Uterus (tissue), 4 donors: ENCODE measurements around the gene WNT5B. TPM values are rescaled to one million over a fixed set of nuclear protein-coding genes. Genes with fewer than 3 reads are reported as not detected.

ENCODE experiments used
- DNase-seq, 2 donors: peaks; one replicate each; pipeline ENCODE4 v3.0.0-alpha.2; 2019 to 2020
- H3K27ac ChIP-seq, 2 donors: fragments of 200-600 bp; sonication (generic); 1 replicate in 1 of 2; 2 replicates in 1 of 2; pipeline ENCODE4 v1.5.1; 2016 to 2018
- H3K27me3 ChIP-seq, 2 donors: fragments of 200-600 bp; sonication (generic); one replicate each; pipeline ENCODE4 v1.5.1; 2018 to 2019; ENCODE audit warnings: control low read depth in 1 of 2
- H3K36me3 ChIP-seq, 2 donors: fragments of 200-600 bp; sonication (generic); one replicate each; pipeline ENCODE4 v1.5.1; 2019; ENCODE audit warnings: control low read depth in 1 of 2
- H3K4me1 ChIP-seq, 2 donors: fragments of 200-600 bp; sonication (generic); one replicate each; pipeline ENCODE4 v1.5.1; 2018 to 2019; ENCODE audit warnings: control low read depth in 1 of 2
- H3K4me3 ChIP-seq, 2 donors: fragments of 200-600 bp; sonication (generic); 1 replicate in 1 of 2; 2 replicates in 1 of 2; pipeline ENCODE4 v1.5.1; 2018 to 2019; ENCODE audit warnings: mild to moderate bottlenecking in 1 of 2
- H3K9me3 ChIP-seq, 2 donors: fragments of 200-600 bp; sonication (generic); one replicate each; pipeline ENCODE4 v1.5.1; 2019; ENCODE audit warnings: control low read depth in 1 of 2
- POLR2A ChIP-seq, 2 donors: fragments of 450-650 bp; IDR thresholded peaks; one replicate each; pipeline ENCODE4 v1.6.1; 2016; ENCODE audit warnings: antibody characterized with exemption in 2 of 2, mild to moderate bottlenecking in 1 of 2, moderate library complexity in 1 of 2
- intact Hi-C: fragments of 100-400 bp; cut with DNase I; formaldehyde crosslinking; loops from one replicate; pipeline ENCODE4 v1.15.1; 2023; ENCODE audit warnings: low total_unique reads
- total RNA-seq, 4 donors: library from RNA; depleted of rRNA in 3 of 4; stranded (reverse); fragments of >200 nt in 3 of 4; gene quantifications; one replicate each; pipeline versions ENCODE4 v1.1.0 to v1.2.4, GENCODE V29; 2014 to 2023
- TF ChIP-seq, protein P1 (sequence below), 4 experiments: fragments of 200-600 bp in 2 of 4; fragments of 450-650 bp in 2 of 4; sonication (generic) in 2 of 4; IDR thresholded peaks; one replicate each; pipeline ENCODE4 v1.5.1; 2016 to 2019; ENCODE audit warnings: antibody characterized with exemption in 4 of 4, mild to moderate bottlenecking in 2 of 4, moderate library complexity in 1 of 4
- donor health status: DM: yes; HTN: yes; CAD: no.

Gene WNT5B
- total RNA-seq, 4 donors from 2014 or later, result 5.9 to 20.9 (median 7.2) TPM; not detected in 1

DNA sequence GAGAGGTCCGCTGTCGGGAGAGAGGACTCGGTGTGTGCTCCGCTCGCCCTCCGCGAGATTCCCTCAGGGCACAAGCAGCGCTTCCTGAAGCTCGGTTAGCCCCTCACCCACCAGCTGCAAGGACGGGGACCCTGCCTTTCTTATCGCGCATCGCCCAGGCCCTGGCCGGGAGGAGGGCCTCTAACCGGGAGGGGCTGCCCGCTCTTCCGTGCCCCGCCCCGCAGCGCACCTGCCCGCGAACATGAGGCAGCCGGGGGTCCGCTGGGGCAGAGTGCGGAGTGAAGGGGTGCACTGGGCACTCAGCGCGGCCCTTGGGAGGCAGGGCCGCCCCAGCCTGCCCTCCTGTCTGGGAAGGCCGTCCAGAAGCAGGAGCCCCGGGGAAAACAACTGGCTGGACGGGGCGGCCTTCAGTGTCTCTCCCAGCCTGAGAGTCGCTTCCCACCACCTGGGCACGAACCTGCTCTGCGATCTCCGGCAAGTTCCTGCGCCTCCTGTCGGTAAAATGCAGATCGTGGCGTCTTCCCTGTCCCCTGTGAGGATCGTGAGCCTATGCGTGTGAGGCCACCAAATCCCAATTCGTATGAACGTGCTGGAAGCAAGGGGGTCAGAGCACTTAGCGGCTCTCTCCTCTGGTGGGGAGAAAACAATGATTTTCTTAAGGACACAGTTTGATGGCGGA is 33.9 kb downstream of the WNT5B start:
- H3K36me3 ChIP-seq, result no peaks in the 10 kb centered on the region
- DNase-seq, result peak in 1 of 2 donors; percentile 27
- no peak for TF ChIP-seq POLR2A (IDR thresholded peaks at IDR 0.05)
- TF ChIP-seq, protein P1, sequence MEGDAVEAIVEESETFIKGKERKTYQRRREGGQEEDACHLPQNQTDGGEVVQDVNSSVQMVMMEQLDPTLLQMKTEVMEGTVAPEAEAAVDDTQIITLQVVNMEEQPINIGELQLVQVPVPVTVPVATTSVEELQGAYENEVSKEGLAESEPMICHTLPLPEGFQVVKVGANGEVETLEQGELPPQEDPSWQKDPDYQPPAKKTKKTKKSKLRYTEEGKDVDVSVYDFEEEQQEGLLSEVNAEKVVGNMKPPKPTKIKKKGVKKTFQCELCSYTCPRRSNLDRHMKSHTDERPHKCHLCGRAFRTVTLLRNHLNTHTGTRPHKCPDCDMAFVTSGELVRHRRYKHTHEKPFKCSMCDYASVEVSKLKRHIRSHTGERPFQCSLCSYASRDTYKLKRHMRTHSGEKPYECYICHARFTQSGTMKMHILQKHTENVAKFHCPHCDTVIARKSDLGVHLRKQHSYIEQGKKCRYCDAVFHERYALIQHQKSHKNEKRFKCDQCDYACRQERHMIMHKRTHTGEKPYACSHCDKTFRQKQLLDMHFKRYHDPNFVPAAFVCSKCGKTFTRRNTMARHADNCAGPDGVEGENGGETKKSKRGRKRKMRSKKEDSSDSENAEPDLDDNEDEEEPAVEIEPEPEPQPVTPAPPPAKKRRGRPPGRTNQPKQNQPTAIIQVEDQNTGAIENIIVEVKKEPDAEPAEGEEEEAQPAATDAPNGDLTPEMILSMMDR (IDR thresholded peaks at IDR 0.05), result peak in 2 of 4 experiments; percentile 10 to 14
- intact Hi-C loops, result no loop called here
- H3K9me3 ChIP-seq, result no peaks in the 10 kb centered on the region
- peak overlapping the region in 1 of 2 donors; percentile 31 for H3K27ac ChIP-seq
- H3K4me1 ChIP-seq, result no peaks in the 10 kb centered on the region
- H3K27me3 ChIP-seq, result no peaks in the 10 kb centered on the region
- H3K4me3 ChIP-seq, result no peak overlapping the region

DNA sequence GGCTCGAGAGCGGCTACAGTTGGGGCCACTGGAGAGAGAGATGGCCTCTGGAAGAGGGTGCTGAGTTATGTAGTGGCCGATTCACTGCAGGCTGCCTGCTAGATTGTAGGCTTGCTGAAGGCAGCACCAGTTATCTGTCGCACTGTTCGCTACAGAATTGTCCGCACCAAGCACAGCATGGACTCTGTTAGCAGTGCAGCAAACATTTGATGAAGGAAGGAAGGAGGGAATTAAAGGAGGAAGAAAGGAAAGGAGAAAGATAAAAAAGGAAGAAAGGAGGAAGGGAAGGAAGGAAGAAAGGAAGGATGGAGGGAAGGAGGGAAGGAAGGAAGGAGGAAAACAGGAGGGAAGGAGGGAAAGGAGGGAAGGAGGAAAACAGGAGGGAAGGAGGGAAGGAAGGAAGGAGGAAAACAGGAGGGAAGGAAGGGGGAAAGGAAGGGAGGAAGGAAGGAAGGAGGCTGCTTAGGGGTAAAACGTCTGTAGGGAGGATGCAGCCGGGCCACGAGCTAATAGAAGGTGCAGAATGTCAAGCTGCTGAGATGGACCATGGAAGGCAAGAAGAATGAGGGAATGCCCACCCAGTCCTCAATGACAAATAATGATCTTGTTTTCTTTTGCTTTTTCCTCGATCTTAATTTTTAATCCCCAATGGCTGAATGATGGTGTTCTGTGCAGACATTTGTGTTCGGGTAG is 34.6 kb downstream of the WNT5B start:
- TF ChIP-seq POLR2A (IDR thresholded peaks at IDR 0.05), result no peak
- TF ChIP-seq, protein P1 (IDR thresholded peaks at IDR 0.05), result no peak
- no peaks in the 10 kb centered on the region for H3K4me1 ChIP-seq
- no peaks in the 10 kb centered on the region for H3K9me3 ChIP-seq
- no peaks in the 10 kb centered on the region for H3K27me3 ChIP-seq
- peak overlapping the region in 1 of 2 donors; percentile 31 for H3K27ac ChIP-seq
- DNase-seq, result no peak
- no peak overlapping the region for H3K4me3 ChIP-seq
- intact Hi-C loops, result no loop called here
- no peaks in the 10 kb centered on the region for H3K36me3 ChIP-seq

DNA sequence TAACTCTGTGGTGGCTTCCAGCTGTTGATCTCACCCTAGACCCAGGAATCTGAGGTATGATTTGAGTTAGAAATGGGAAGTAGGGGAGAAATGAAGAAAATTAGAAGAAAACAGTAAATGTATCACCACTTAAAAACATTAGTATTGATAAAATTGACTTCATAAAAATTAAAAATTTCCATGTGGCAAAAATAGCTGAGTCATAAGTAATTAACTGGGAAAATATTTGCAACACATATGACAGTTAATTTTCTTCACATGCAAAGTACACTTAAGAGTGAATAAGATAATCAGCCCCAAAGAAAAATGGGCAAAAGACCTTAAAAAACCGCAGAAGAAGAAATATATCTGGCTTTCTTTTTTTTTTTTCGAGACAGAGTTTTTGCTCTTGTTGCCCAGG is 36.3 kb downstream of the WNT5B start:
- H3K9me3 ChIP-seq, result no peaks in the 10 kb centered on the region
- no peak overlapping the region for H3K4me3 ChIP-seq
- intact Hi-C loops, result no loop called here
- DNase-seq, result no peak
- peak overlapping the region in 1 of 2 donors; percentile 10 for H3K27ac ChIP-seq
- H3K36me3 ChIP-seq, result no peaks in the 10 kb centered on the region
- H3K4me1 ChIP-seq, result no peaks in the 10 kb centered on the region
- TF ChIP-seq, protein P1 (IDR thresholded peaks at IDR 0.05), result no peak
- no peak for TF ChIP-seq POLR2A (IDR thresholded peaks at IDR 0.05)
- H3K27me3 ChIP-seq, result no peaks in the 10 kb centered on the region

DNA sequence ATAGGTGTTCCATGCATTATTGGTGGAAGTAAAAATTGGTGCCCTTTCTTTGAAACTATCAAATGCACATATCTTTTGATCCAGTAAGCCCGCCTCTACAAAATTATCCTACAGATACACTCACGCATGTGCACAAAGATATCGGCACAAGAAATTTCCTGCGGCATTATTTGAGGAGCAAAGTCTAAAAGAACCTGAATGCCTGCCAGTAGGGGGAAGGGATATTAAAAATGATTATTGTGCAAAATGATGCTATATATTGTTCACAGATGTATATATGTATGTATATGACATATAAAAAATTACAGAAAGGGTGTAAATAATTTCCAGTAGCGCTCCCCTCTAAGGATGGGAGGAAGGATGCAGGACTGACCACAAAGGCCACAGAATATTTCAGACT is 37.2 kb downstream of the WNT5B start:
- intact Hi-C loops, result no loop called here
- H3K4me1 ChIP-seq, result no peaks in the 10 kb centered on the region
- peak overlapping the region in 1 of 2 donors; percentile 63 for H3K27ac ChIP-seq
- TF ChIP-seq, protein P1 (IDR thresholded peaks at IDR 0.05), result no peak
- TF ChIP-seq POLR2A (IDR thresholded peaks at IDR 0.05), result no peak
- no peaks in the 10 kb centered on the region for H3K27me3 ChIP-seq
- H3K4me3 ChIP-seq, result no peak overlapping the region
- H3K9me3 ChIP-seq, result no peaks in the 10 kb centered on the region
- no peak for DNase-seq
- no peaks in the 10 kb centered on the region for H3K36me3 ChIP-seq

DNA sequence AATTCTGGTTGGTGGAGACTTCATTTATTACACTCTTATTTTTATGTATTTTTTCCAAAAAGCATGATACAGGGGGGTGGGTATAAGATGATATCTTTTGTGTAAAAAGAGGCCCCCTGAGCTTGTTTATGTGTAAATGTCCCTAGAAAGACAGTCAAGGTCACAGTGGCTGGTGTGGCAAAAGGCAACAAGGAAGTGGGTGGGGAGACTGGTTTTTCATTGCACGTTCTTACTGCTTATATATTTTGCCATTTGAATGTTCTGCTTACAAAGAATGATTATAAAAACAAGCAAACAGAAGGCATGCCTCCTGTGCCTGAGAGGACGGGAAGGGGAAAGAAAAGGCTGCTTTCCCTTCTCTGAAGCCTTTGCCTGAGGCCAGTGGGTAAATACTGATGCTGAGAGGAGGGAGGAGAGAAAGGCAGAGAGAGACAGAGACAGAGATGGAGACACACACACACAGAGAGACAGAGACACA is 37.7 kb downstream of the WNT5B start:
- intact Hi-C loops, result no loop called here
- Histone ChIP-seq H3K4me1 (no peaks in the 10 kb centered on the region), H3K9me3 (no peaks in the 10 kb centered on the region), H3K36me3 (no peaks in the 10 kb centered on the region), H3K27me3 (no peaks in the 10 kb centered on the region), H3K27ac (peak overlapping the region; percentile 29 to 63), H3K4me3 (no peak overlapping the region)
- no peak for TF ChIP-seq POLR2A (IDR thresholded peaks at IDR 0.05)
- TF ChIP-seq, protein P1 (IDR thresholded peaks at IDR 0.05), result no peak
- DNase-seq, result no peak
